Mesothelial cell of epicardium (in vitro differentiated cells): ENCODE measurements around the gene ADGRF5. TPM values are rescaled to one million over a fixed set of nuclear protein-coding genes. Genes with fewer than 3 reads are reported as not detected.

ENCODE experiments used
- DNase-seq, 2 experiments: peaks; one replicate each; pipeline ENCODE4 v3.0.0; 2021; ENCODE audit warnings: low spot score in 2 of 2; ENCODE audit not compliant: unreplicated experiment in 2 of 2
- H3K27ac Mint-ChIP-seq: 2 replicates; pipeline ENCODE4 v1.8.0; 2021; ENCODE audit warnings: mixed read lengths
- H3K27me3 Mint-ChIP-seq: 2 replicates; pipeline ENCODE4 v1.8.0; 2021; ENCODE audit warnings: low read depth, mixed read lengths
- H3K36me3 Mint-ChIP-seq: 2 replicates; pipeline ENCODE4 v1.8.0; 2021; ENCODE audit warnings: mixed read lengths
- H3K4me1 Mint-ChIP-seq: 2 replicates; pipeline ENCODE4 v1.8.0; 2021; ENCODE audit warnings: mixed read lengths
- H3K4me3 Mint-ChIP-seq: 2 replicates; pipeline ENCODE4 v1.8.0; 2021; ENCODE audit warnings: mild to moderate bottlenecking, moderate library complexity, mixed read lengths
- H3K9me3 Mint-ChIP-seq: 2 replicates; pipeline ENCODE4 v1.8.0; 2021; ENCODE audit warnings: mixed read lengths
- CTCF ChIP-seq: fragments of 200-600 bp; sonication (generic); IDR thresholded peaks from one replicate; pipeline ENCODE4 v1.5.0; 2021; ENCODE audit warnings: antibody characterized with exemption; ENCODE audit not compliant: unreplicated experiment
- total RNA-seq: library from RNA; stranded (reverse); gene quantifications from 3 replicates; pipeline ENCODE4 v1.2.1, GENCODE V29; 2021

Gene ADGRF5
- total RNA-seq, 1 donor from 2014 or later: 0.16 TPM

DNA sequence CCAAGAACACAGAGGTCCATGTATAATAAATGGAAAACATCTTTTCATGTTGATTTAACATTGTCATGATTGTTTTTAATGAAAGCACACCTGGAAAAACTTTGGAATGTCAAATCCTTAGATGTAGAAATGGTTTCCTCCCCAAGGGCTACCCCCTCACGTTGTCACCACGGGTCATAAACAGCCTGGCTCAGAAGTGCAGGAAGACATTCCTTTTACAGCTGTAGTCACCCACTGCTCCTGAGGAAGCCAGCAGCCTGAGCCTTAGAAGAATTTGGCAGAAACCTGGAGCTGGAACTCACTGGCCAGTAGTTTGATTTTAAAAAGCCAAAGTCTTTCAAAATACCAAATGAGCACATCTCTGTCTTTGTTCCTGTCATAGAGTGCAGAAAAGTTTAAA is 23.7 kb downstream of the ADGRF5 start:
- Mint-ChIP-seq H3K9me3 (no peaks in the 10 kb centered on the region), H3K36me3 (no peaks in the 10 kb centered on the region), H3K27me3 (no peaks in the 10 kb centered on the region), H3K4me1 (peaks cover 23% of the 10 kb centered on the region), H3K27ac (no peak overlapping the region), H3K4me3 (no peak overlapping the region)
- TF ChIP-seq CTCF: no peak
- no peak for DNase-seq

DNA sequence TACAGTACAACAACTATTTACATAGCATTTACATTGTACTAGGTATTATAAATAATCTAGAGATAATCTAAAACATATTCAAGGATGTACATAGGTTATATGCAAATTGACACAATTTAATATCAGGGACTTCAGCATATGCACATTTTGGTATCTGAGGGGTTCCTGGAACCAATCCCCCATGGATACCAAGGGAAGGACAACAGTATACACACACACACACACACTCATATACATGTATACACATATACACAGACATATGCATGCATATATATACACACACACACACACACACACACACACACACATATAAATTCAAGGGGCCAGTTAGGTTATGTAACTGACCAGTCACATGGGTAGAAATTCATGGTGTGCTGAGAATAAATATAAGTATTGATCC is 24.9 kb downstream of the ADGRF5 start:
- no peak overlapping the region for H3K4me3 Mint-ChIP-seq
- no peaks in the 10 kb centered on the region for H3K9me3 Mint-ChIP-seq
- H3K36me3 Mint-ChIP-seq: no peaks in the 10 kb centered on the region
- no peak for DNase-seq
- H3K4me1 Mint-ChIP-seq: peaks cover 22% of the 10 kb centered on the region
- no peak for TF ChIP-seq CTCF
- no peaks in the 10 kb centered on the region for H3K27me3 Mint-ChIP-seq
- no peak overlapping the region for H3K27ac Mint-ChIP-seq

DNA sequence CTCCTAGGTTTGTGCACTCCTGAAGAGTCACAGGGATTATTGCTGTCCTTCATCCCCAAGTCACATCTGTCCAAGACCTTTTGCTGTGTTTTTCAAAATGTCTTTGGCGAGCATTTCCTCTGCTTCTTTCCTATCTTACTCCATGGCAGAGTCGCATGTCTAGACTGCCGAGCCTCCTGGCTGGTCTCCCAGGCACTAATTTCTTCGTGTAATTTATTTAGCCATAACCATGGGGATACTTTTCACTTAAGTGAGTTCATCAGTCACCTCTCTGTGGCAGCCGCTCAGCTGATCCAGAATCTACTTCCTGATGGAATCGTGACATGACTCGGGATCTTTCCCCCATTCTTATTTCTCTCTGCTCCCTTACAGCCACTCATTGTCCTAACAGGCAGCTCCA is 25.8 kb downstream of the ADGRF5 start:
- DNase-seq: no peak
- H3K36me3 Mint-ChIP-seq: no peaks in the 10 kb centered on the region
- H3K27me3 Mint-ChIP-seq: no peaks in the 10 kb centered on the region
- no peak overlapping the region for H3K27ac Mint-ChIP-seq
- no peak overlapping the region for H3K4me3 Mint-ChIP-seq
- no peak for TF ChIP-seq CTCF
- H3K4me1 Mint-ChIP-seq: peaks cover 16% of the 10 kb centered on the region
- H3K9me3 Mint-ChIP-seq: no peaks in the 10 kb centered on the region

- H3K27me3 Mint-ChIP-seq: no peaks in the 10 kb centered on the region
- H3K4me3 Mint-ChIP-seq: no peak overlapping the region
- DNase-seq: no peak
- TF ChIP-seq CTCF: no peak
- no peaks in the 10 kb centered on the region for H3K9me3 Mint-ChIP-seq
- peaks cover 9% of the 10 kb centered on the region for H3K4me1 Mint-ChIP-seq
- H3K27ac Mint-ChIP-seq: no peak overlapping the region
- H3K36me3 Mint-ChIP-seq: no peaks in the 10 kb centered on the region
These were observed 27.3 kb downstream of the ADGRF5 start for GRCh38 chr6:46894433-46894832.

- H3K4me1 Mint-ChIP-seq: peaks cover 4% of the 10 kb centered on the region
- H3K36me3 Mint-ChIP-seq: no peaks in the 10 kb centered on the region
- DNase-seq: no peak
- no peaks in the 10 kb centered on the region for H3K9me3 Mint-ChIP-seq
- no peak for TF ChIP-seq CTCF
- no peaks in the 10 kb centered on the region for H3K27me3 Mint-ChIP-seq
- no peak overlapping the region for H3K27ac Mint-ChIP-seq
- H3K4me3 Mint-ChIP-seq: no peak overlapping the region
These were observed 28.1 kb downstream of the ADGRF5 start for GRCh38 chr6:46893648-46894047.

- DNase-seq: no peak
- TF ChIP-seq CTCF: no peak
- H3K27ac Mint-ChIP-seq: no peak overlapping the region
- no peak overlapping the region for H3K4me3 Mint-ChIP-seq
- H3K4me1 Mint-ChIP-seq: peaks cover 4% of the 10 kb centered on the region
- no peaks in the 10 kb centered on the region for H3K36me3 Mint-ChIP-seq
- H3K9me3 Mint-ChIP-seq: no peaks in the 10 kb centered on the region
- H3K27me3 Mint-ChIP-seq: no peaks in the 10 kb centered on the region
These were observed 30.4 kb downstream of the ADGRF5 start for GRCh38 chr6:46891252-46891795.
